HG03025 (cell line): ENCODE data around the gene PCSK2.

Experiments used
- ATAC-seq: cut with Tn5 transposase; IDR thresholded peaks from one replicate; pipeline ENCODE4 v1.9.1; 2021; ENCODE audit warnings: mild to moderate bottlenecking, moderate library complexity; ENCODE audit not compliant: unreplicated experiment, low FRiP score

Gene PCSK2

DNA sequence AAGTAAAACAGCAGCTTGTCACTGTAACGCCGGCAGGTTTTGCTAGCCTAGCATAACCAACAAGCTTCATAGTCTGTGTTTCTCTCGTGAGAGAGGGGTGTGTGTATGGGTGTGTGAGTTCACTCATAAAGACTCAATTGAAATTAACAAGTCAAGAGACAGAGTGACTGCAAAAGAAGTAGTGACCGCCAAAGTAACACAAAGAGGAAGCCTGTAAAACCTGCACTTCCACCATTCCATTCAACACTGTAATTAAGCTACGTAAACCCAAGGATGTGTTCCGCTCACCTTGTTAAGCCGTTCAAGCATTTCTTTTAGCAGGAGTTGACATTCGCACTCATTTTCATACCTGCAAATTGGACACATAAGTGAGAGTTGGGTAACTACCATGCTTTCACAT is 297.7 kb downstream of the PCSK2 start:
- ATAC-seq: no peak

DNA sequence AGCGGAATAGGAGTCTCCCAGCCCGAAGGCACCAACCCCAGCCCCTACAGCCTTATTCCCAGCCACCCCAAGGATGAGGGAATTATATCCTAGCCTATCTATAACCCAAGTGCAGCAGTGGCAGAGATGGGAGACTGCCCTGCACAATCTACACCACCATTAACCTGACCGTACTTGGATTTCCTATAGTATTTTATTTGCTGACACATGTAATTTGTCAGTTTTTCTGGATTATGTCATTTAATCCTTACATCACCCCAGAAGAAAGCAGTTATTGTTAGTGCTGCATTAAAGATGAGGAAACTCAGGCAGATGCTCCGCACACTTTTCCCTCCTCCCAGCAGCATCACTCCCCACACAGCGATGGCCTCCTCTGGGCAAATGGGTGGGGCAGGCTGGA is 298.3 kb downstream of the PCSK2 start:
- no peak for ATAC-seq

DNA sequence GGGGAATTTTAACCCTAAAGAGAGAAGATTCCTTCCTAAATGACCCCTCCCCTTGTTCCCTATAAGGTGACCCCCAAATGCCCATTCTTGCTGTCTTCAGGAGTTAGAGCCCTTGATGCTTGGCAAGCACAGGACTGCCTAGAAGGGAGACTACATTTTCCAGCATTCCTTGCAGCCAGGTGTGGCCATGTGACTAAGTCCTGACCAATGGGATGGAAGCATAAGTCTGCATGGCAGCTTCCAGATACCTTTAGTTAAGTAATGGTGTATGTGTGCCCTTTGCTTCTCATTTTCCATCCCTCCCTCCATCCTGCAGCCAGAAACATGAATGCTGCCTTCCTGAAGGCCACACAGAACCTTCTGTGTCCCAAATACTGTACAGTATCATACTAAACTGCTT is 298.8 kb downstream of the PCSK2 start:
- peak; percentile 59 for ATAC-seq

DNA sequence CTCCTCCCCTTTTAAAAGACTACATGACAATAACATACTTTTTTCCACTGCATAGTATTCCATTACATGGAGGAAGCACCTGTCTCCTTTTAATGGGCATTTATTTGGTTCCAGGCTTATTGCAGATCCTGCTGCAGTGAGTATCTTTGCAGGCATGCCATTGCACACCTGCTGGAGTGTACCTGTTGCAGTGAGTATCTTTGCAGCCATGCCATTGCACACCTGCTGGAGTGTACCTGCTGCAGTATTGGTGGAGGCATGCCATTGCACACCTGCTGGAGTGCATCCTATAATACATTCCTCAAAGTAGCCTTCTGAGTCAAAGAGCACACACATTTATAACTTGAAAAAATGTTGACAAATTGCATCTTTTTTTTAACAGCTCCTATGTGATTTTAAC is 302.7 kb downstream of the PCSK2 start:
- ATAC-seq: no peak

DNA sequence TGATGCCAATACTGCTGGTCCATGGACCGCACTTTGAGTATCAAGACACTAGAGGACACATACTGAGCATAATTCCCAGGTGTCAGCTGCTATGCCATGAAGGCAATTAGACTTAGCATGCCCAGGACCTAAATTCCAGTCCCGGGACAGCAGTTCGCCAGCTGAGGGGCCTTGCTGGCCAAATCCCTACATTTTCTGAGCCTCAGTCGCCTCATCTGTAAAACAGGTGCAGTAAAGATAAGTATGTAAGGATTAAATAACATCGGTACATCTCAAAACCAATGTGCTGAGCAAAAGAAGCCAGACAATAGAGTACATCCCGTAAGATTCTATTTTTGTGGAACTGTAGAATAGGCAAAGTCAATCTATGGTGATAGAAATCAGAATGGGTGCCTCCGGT is 303.3 kb downstream of the PCSK2 start:
- ATAC-seq: no peak

DNA sequence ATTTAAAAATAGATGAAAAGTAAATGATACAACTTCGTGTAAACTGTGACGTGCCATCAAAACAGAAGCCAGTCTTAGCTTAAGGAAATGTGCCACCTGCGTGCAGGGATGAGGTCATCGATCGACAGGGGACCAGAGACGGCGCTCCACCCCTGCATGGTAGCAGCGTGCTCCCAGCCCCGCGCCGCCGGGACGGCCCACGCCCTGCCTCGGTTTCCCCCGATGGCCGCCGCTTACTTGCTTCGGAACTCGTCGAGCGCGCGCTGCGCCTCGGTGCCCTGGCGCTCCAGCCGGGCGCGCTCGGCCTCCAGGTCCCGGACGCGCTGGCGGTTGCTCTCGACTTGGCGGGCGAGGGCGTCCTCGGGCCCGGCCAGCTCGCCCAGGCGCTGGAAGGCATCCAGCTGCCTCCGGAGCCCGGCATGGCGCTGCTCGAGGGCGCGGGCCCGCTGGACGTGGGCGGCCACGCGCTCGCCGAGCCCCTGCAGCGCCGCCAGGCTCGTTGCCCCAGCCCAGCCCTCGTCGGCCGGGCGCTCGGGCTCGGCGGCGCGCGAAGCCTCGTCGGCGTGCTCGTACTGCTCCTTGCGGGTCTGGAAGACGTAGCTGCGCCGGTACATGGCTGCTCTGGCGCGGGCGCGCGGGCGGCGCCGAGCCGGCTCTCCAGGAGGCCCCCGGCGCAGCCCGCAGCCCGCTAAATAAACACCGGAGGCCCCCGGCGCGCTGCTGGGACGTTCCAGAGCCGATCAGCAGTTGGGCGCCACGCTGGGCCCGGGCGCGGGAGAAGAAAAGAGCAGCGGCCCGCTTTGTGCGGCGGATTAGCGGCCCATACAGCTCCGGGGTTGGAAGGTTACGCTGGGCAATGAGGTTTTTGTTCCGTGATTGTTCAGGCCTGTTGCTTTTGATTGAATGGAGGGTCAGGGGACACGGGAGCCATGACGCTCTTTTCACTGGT is 304.1 kb downstream of the PCSK2 start, which contains the start of gene BFSP1:
BFSP1 (minus strand) TSS at position 664 of the 949 bp plus-strand sequence; CDS start at position 614, 50 bp downstream.
- no peak for ATAC-seq

DNA sequence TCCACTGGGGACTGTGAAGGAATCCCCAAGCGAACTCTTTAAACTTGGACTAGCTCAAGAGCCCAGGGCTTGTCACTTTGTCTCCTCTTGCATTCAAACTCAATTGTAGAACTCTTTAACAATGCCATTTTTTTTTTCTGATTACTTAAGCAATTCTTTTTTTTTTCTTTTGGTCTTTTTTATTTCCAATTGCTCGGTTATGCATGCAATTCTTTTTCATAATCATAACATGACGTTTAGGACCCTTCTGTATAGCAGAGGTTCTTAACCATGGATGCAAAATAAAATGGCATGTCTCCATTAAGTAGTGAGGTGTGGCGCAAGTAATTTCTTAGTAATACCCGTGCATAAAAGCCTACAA is 304.8 kb downstream of the PCSK2 start:
- no peak for ATAC-seq

DNA sequence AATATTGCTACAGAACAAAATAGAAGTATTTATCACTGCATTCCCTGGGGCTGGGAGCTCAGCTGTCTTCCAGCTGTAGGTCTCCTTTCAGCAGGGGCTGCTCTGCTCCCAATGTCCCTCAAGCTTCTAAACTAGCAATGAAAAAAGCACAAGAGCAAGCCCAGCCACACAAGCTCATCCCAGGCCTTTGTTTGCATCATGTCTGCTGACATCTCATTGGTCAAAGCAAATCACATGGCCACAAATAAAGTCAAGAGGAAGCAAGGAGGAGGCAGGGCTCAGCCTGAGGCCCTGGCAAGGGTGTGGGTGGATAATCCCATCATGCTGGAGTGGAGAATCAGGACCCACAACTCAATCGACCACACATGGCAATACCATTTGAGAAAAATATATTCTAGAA is 306.6 kb downstream of the PCSK2 start:
- ATAC-seq: no peak

DNA sequence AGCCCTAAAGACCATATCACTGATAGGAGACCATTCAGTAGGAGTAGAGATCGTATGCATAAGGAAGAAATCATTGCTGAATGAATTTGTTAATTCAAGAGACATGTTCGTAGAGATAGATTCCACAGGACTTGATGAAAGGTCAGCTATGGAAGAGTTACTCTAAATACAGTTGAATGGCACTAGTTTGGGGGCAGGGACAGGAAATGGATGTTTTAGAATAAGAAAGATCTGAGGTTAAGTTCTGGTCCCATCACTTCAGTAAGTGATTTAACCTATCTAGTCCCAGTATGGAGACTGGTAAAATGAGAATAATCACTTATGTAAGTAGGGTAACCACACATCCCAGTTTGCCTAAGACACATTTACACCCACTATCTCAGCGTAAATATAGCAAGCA is 307.2 kb downstream of the PCSK2 start:
- ATAC-seq: no peak
